Cardiac septum (tissue), 1 donor: ENCODE measurements around the gene UBR3. TPM values are rescaled to one million over a fixed set of nuclear protein-coding genes. Genes with fewer than 3 reads are reported as not detected.
"Not testable (repeated sequence)": the region's sequence is repeated elsewhere in the genome, so short reads cannot be mapped to it uniquely, and the experiment has no call there.

Source experiments
- DNase-seq: peaks from one replicate; pipeline ENCODE4 v3.0.0-alpha.2; 2020; ENCODE audit warnings: low spot score
- intact Hi-C: fragments of 100-400 bp; cut with DNase I; formaldehyde crosslinking; loops from one replicate; pipeline ENCODE4 v1.14.0; 2022
- total RNA-seq: library from RNA; stranded (reverse); fragmentation: NEBNext Ultra II Directional; extraction: Animal tissue kit (Norgen Biotek cat#: 25700); gene quantifications from one replicate; pipeline ENCODE4 v1.2.1, GENCODE V29; 2021
- donor health status: DM: no; HTN: no; CAD: no.

The UBR3 gene
- total RNA-seq, 1 donor from 2014 or later: 87.5 TPM

DNA sequence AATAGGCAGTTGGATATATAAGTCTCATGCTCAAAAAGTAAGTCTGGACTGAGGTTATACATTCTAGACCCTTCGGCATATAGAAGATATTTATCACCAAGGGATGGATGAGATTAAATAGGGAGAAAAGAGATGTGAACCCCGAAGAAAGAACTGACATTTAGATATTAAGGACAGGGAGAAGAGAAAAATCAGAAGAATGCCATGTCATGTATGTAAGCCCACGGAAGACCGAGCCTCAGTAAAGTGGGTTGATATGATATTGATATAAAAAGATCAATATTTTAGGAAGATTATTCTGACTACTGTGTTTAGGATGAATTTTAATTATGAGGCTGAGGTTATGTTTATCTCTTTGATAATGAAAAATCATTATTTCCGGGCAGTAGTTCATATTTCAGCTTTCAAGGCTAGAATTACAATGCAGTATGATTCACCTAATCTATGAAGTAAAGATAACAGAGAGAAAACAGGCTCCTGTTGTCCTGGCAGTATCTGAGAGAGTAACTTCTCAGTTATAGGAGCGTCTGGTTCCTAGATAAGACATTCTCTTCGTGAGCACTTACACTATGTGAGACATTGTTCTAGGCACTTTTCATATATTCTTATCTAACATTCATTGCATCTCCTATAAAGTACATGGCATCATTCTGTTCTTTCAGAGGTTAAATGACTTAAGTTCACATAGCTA lies 83.0 kb downstream of the UBR3 start:
- intact Hi-C loops: no loop called here
- no peak for DNase-seq

DNA sequence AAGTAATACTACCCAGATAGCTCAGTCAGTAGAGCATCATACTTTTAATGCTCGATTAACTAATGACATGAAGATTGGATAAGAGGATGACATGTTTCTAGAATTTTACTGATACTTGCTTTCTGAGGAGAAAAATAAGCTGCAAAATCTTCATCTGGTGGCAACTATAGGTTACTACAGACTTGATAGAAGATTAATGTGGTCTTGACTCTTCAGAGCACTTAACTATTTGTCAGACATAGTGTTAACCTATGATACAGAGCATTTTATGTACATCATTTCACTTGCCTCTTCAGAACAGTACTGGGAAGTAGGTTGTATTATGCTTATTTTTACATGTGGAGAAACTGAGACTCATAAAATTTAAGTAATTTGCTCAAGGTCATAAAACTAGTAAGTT lies 83.9 kb downstream of the UBR3 start:
- intact Hi-C loops: no loop called here
- DNase-seq: no peak

DNA sequence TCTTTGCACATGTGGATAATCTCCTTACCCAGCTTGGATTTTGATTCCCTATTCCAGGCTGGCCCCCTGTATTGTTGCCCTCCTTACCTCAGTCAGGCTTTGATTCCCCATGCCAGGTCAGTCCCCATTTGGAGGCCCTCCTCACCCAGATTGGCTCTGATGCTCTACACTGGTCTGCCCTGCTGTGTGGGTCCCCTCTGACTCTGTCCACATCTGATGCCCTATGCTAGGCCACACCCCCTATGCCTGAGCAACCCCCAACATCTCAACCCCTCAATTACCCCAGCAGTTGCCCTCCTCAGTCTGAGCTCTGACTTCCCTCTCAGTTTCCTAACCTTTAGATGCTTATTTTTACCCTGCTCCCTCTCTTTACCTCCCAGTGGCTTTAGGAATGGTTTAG lies 89.4 kb downstream of the UBR3 start:
- intact Hi-C loops: no loop called here
- no peak for DNase-seq

DNA sequence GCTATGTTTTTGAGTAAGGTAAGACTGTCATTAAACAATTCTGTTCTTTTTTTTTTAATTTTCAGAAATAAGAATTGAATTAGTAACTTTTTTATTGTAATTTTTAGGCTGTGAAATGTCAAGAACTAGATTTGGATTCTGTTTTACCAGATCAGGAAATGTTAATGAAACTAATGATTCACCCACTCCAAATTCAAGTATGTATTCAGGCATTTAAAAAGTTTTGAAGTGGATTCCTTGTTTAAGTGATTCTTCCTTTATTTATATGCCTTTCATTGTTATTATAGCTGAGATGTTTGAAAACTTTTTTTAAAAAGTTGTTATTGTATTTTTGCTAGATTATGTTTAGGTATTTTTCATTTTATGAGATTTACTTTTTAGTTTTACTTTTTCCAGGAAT lies 96.7 kb downstream of the UBR3 start:
- no peak for DNase-seq
- intact Hi-C loops: no loop called here

DNA sequence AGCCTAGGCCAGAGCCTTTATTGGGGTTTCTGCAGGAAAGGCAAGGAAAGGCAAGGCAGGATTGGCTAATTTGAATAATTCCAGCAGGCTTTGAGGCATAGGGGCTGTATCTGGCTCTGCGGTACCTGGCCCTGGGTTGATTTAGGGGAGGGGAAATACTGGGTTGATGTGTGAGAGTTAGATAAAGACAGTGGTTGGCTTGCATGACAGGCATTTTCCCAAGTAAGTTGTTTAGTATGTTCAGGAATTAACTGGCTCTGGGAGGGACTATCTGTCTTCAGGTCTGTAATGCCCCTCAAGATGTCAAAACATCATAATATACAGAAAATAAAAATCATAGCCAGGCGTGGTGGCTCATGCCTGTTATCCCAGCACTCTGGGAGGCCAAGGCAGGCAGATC lies 98.7 kb downstream of the UBR3 start:
- intact Hi-C loops: no loop called here
- no peak for DNase-seq

DNA sequence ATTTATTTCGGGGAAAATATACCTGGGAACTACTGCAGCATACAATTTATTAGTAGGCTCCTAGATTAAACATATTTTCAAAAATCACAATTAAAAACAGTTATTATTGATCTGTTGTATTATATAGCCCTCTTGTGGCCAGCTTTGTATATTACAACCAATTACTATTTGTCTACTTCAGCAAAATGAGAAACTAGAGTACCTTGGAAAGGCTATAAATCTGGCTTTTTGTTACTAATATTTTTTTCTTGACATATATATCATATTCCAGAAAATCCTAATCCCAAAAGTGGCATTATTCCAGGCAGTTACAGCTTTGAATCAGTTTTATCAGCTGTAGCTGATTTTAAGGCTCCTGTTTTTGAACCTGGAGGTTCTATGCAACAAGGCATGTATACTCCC lies 101.2 kb downstream of the UBR3 start:
- DNase-seq: no peak

DNA sequence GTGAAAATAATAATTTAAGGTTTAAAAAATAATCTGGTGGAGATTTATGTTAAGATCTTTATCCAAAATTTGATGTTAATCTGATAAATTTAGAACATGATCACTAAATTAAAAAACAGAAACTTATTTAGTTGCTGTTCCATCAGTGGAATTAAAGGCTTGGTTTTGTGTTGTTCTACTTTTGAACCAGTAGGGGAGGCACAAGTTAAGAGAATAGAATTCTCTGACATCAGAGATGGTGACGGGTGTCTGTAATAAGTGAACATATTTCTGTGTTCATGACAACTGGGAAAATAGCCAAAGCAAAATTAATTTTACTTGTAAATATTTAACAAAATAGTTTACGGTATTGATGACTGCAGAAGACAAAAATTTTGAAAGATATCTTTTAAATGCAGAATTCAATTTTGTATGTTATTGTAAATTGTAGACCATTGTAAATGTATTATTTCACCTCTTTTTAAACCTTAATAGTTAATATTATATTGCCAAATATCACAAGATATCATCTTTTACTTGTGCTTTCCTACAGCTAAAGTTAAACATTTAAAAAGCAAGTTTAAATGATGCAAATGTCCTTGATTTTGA lies 106.0 kb downstream of the UBR3 start:
- intact Hi-C loops: no loop called here

More for the DNA sequence above, 101.2 kb downstream of the UBR3 start:
- intact Hi-C loops: loop anchor here (2.0 kb wide), 1 partner anchor 104 kb away; the partner anchor contains the start of gene METTL5

DNA sequence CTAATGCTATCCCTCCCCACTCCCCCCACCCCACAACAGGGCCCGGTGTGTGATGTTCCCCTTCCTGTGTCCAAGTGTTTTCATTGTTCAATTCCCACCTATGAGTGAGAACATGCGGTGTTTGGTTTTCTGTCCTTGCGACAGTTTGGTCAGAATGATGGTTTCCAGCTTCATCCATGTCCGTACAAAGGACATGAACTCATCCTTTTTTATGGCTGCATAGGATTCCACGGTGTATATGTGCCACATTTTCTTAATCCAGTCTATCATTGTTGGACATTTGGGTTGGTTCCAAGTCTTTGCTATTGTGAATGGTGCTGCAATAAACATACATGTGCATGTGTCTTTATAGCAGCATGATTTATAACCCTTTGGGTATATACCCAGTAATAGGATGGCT lies 109.4 kb downstream of the UBR3 start:
- intact Hi-C loops, DNase-seq: not testable (repeated sequence)

More for the DNA sequence above, 106.0 kb downstream of the UBR3 start:
- DNase-seq: no peak

DNA sequence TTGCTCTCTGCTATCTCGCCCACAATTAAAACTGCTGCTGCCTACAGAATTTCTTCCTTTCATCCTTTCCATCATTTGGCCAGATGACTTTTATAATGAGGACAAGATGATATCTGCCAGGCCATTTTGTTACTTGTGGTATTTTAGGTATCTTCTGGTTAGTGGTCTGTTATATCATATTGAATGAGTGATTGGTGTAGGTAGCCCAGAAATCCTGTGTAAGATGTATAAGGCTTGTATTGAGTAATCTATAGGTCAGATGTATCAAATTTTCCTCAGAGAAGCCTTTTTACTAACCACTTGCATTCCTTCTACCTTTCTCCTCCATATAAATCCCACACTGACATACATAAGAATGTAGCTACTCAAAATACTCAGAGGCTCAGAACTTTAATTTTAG lies 118.3 kb downstream of the UBR3 start:
- no peak for DNase-seq
- intact Hi-C loops: no loop called here

DNA sequence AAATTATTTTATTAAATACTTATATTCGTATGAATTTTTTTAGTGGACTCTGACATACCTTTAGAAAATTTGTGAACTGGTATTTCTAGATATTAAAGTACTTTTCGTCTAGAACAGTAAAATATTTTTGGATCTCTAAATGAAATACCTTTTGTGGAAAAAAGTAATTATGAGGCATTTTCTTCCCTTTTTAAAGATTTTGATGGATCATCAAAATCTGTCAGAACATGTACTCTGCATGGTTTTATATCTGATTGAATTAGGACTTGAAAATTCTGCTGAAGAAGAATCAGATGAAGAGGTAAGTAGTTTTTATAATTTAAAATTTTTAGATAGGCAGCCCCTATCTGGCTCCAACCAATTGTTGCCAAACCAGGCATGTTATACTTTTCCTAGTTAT lies 118.8 kb downstream of the UBR3 start:
- DNase-seq: no peak
- intact Hi-C loops: no loop called here

DNA sequence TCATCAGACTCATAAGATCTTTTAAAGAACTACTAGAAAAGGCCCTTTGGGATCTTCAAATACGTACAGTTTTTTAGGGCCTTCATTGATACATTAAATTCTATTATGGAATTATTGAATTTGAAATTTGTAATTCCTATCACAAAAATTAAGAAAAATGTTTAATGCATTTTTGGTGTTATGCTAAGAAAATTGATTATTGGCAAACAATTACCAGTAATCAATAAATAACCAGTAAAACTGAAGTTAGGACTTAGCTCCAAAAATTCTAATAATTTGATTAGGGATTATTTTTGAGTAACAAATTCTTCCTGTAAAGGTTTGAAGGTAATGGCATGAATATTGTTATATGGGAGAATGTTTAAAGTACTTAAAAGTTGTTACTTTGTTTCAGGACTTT lies 119.3 kb downstream of the UBR3 start:
- intact Hi-C loops: no loop called here
- no peak for DNase-seq

DNA sequence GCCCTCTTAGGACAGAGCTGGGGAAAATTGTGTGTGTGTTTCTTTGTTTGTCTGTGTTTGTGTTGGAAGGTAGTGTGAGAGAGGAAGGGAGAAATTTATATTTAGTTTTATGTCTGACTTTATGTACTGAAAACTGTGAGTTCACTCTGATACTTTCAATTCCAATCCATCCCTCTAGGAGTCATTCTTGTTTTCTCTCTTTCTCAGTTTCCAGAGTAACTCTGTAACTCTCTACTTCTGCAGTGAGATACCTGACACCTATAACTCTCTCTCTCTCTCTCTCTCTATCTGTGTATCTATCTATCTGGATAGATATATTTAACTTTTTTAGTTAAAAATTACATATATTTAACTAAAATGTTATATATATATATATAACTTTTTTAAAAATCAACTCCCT lies 128.7 kb downstream of the UBR3 start:
- DNase-seq: no peak
- intact Hi-C loops: no loop called here

DNA sequence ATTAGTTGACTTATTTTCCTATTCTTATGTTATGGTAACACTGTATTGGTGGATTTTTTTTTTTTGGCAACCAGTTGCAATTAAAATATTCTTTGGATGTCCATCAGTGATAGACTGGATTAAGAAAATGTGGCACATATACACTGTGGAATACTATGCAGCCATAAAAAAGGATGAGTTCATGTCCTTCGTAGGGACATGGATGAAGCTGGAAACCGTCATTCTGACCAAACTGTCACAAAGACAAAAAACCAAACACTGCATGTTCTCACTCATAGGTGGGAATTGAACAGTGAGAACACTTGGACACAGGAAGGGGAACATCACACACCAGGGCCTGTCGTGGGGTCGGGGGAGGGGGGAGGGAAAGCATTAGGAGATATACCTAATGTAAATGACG lies 130.0 kb downstream of the UBR3 start:
- intact Hi-C loops, DNase-seq: not testable (repeated sequence)

DNA sequence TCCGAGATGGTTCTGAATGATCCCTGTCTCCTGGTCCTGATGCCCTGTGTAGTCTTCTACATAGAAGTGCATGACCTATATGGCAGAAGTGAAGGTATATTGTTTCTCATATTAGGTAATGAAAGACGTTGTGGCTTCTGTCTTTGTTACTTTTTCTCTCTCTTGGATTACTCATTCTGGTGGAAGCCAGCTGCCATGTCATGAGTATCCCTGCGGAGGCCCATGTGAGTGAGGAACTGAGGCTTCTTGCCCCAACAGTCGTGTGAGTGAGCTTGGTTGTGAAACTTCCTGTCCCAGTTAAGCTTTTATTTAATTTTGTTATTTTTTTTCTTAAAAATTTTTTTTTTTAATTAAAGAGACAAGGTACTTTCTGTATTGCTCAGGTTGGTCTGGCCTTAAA lies 134.7 kb downstream of the UBR3 start:
- intact Hi-C loops: no loop called here
- DNase-seq: no peak

DNA sequence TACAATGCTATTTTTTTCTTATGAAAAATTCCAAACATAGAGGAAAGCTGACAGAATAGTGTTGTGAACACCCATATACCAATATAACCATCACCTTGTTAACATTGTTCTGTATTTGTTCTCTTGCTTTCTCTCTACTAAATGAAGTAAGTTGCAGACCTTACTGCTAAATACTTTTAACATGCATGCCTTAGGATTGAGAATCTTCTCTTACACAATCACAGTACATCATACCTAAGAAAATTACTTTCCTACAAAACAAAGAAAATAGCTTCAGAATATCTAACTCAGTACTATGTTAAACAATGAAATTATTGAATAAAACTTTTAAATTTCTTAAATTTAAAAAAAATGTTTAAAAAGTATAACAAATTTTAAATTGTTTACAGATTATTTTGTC lies 136.5 kb downstream of the UBR3 start:
- intact Hi-C loops: no loop called here
- no peak for DNase-seq

DNA sequence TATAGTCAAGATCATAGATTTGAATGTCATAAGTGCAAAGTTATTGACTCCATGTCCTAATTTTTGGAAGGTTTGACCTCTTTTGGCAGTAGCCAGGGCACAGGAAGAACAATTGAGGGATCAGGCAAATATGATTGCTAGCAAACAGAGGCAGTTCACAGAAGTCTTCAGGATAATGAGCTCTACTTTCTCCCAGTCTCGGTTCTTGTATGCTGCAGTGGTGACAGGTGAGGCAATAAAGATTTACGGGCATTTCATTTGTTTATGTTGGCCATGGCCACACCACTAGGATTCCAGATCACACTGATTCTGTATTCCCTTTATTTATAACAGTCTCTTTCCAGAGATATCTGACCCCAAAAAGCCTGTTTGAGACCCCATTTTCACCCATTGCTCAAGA lies 137.5 kb downstream of the UBR3 start:
- intact Hi-C loops: no loop called here
- DNase-seq: no peak

DNA sequence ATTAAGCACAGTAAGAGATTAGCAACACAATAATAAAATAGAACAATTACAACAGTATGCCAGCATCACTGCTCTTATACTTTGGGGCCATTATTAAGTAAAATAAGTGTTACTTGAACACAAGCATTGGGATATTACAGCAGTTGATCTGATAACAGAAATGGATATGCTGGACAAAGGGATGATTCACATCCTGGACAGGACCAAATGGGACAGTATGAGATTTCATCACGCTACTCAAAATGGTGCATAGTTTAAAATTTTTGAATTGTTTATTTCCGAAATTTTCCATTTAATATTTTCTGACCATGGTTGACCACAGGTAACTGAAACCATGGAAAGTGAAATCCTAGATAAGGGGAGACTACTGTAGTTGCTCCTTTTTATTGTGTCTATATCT lies 138.2 kb downstream of the UBR3 start:
- intact Hi-C loops: no loop called here
- no peak for DNase-seq

DNA sequence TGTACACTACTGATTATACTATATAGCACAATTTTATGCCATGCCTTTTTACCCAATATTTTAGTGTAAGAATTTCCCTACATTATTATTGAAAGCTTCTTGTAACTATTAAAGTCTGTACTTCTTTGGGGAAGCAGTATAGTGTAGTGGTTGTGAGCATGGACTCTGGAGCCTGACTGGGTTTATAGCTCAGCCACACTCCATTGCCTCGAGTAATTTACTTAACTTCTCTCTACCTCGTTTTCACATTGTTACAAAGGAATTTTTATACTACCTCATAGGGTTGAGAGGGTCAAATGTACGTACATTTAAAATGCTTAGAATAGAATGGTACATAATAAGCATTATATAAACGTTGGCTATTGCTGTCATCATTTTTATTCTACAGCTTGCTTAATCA lies 139.2 kb downstream of the UBR3 start:
- intact Hi-C loops: no loop called here
- DNase-seq: no peak

DNA sequence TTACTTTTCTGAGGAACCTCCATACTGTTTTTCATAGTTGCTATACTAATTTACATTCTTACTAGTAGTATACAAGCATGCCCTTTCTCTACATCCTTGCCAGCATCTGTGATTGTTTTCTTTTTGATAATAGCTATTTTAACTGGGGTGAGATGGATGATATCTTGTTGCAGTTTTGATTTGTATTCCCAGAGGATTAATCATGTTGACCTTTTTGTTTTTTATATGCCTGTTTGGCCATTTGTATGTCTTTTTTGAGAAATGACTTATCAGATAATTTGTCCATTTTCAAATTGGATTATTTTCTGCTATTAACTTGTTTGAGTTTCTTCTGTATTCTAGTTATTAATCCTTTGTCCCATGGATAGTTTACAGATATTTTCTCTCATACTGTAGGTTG lies 141.5 kb downstream of the UBR3 start:
- intact Hi-C loops: no loop called here
- no peak for DNase-seq

DNA sequence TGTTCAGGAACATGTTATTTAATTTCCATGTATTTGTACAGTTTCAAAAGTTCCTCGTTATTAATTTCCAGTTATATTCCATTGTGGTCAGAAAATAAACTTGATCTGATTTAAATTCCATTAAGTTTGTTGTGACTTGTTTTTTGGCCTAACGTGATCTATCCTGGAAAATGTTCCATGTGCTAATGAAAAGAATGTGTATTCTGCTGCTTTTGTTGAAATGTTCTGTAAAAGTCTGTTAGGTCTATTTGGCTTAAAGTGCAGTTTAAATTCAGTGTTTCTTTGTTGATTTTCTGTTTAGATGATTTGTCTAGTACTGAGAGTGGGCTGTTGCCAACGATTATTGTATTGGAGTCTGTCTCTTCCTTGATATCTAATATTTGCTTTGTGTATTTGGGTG lies 148.0 kb downstream of the UBR3 start:
- intact Hi-C loops: no loop called here
- DNase-seq: no peak

DNA sequence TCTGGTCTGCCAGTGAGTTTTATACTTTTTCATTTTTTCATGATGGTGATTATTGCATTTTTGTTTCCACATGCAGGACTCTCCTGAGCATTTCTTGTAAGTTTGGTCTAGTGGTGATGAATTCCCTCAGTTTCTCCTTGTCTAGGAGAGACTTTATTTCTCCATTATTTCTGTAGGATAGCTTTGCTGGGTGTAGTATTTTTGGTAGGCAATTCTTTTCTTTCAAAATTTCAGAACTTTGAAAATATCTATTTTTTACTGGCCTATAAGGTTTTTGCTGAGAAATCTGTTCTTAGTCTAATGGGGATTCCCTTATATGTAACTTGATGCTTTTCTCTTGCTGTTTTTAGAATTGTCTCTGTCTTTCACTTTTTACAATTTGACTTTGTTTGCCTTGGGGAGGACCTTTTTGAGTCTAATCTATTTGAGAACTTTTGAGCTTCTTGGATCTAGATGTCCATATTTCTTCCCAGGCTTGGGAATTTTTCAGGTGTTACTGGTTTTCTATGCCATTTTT lies 149.1 kb downstream of the UBR3 start:
- intact Hi-C loops: no loop called here
- no peak for DNase-seq

DNA sequence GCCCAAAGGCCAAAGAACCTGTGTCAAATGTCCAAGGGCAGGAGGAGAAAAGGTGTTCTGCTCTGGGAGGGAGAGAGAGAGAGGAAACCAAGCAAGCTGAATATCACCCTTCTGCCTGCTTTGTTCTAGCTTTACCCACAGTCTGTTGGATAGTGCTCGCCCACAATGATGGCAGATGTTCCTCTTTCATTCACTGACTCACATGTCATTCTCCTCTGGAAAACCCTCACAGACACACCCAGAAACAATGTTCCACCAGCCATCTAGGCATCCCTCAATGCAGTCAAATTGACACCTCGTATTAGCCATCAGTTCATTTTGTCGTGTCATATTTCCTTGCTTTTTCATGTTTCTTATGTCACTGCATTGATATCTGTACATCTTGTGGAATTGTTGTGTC lies 150.3 kb downstream of the UBR3 start:
- no peak for DNase-seq

More for the DNA sequence above, 150.3 kb downstream of the UBR3 start:
- intact Hi-C loops: no loop called here
